GM12873 (cell line): Measurements from ENCODE around the gene CDK10.

Source experiments
- CTCF ChIP-seq: IDR thresholded peaks from 2 replicates; pipeline ENCODE4 v1.5.1; 2012; ENCODE audit warnings: low read depth, mild to moderate bottlenecking, moderate library complexity, low read length, control low read depth; ENCODE audit not compliant: insufficient read depth; ENCODE audit errors: missing control alignments

CDK10 gene

GRCh38 chr16:89669755-89670154 lies 16.7 kb upstream of the CDK10 start:
- no peak for TF ChIP-seq CTCF

GRCh38 chr16:89670496-89671431 lies 15.7 kb upstream of the CDK10 start:
- no peak for TF ChIP-seq CTCF

- no peak for TF ChIP-seq CTCF
These were observed 14.1 kb upstream of the CDK10 start for GRCh38 chr16:89672177-89672941.

- no peak for TF ChIP-seq CTCF
These were observed 8.2 kb upstream of the CDK10 start for GRCh38 chr16:89678258-89678657.

GRCh38 chr16:89685916-89686315 lies 573 bp upstream of the CDK10 start:
- TF ChIP-seq CTCF = no peak

- TF ChIP-seq CTCF = no peak
These were observed 827 bp downstream of the CDK10 start for GRCh38 chr16:89687092-89687940.
